K562 (cell line): ENCODE data around the gene CD164. TPM values are rescaled to one million over a fixed set of nuclear protein-coding genes. Genes with fewer than 3 reads are reported as not detected.

Experiments
- CC2D1A ChIP-seq: fragments of 450-650 bp; IDR thresholded peaks from 2 replicates; pipeline ENCODE4 v1.6.1; 2017; ENCODE audit warnings: mild to moderate bottlenecking
- CEBPG ChIP-seq, 3 experiments: fragments of 200-800 bp in 1 of 3; sonication (Bioruptor generic) in 1 of 3; sonication (generic) in 1 of 3; formaldehyde crosslinking in 1 of 3; IDR thresholded peaks in 2 of 3; conservative IDR thresholded peaks in 1 of 3; 2 replicates each; pipeline versions ENCODE4 v1.6.1 to v1.8.0; 2016 to 2022; ENCODE audit warnings: missing compliant biosample characterization in 2 of 3, missing genetic modification characterization in 2 of 3, mild to moderate bottlenecking in 1 of 3, missing genetic modification reagents in 1 of 3
- COPS2 ChIP-seq: fragments of 450-650 bp; conservative IDR thresholded peaks from 2 replicates; pipeline ENCODE4 v1.6.1; 2016; ENCODE audit warnings: mild to moderate bottlenecking, moderate library complexity
- DMBX1 ChIP-seq: fragments of 250-450 bp; sonication (Bioruptor Pico); IDR thresholded peaks from 2 replicates; pipeline ENCODE4 v1.8.0; 2022; ENCODE audit warnings: inconsistent platforms, mild to moderate bottlenecking, moderate library complexity, borderline replicate concordance
- FOXP1 ChIP-seq: sonication (generic); formaldehyde crosslinking; IDR thresholded peaks from 2 replicates; pipeline ENCODE4 v1.8.0; 2022; ENCODE audit warnings: mild to moderate bottlenecking, missing genetic modification reagents
- HDAC8 ChIP-seq: fragments of 450-650 bp; IDR thresholded peaks from 2 replicates; pipeline ENCODE4 v1.6.1; 2016; ENCODE audit warnings: mild to moderate bottlenecking, missing genetic modification characterization, moderate library complexity, missing compliant biosample characterization
- HNRNPL ChIP-seq: fragments of 200-400 bp; formaldehyde crosslinking; IDR thresholded peaks from 2 replicates; pipeline ENCODE4 v1.6.1; 2017; ENCODE audit warnings: low read depth, mild to moderate bottlenecking, low read length
- MAZ ChIP-seq, 2 experiments: fragments of 450-650 bp in 1 of 2; sonication (generic) in 1 of 2; formaldehyde crosslinking; IDR thresholded peaks in 1 of 2; conservative IDR thresholded peaks in 1 of 2; 2 replicates each; pipeline versions ENCODE4 v1.4.0 to v1.5.0; 2020; ENCODE audit warnings: mild to moderate bottlenecking in 1 of 2, missing genetic modification reagents in 1 of 2
- MECOM ChIP-seq: fragments of 250-450 bp; sonication (Bioruptor Pico); IDR thresholded peaks from 2 replicates; pipeline ENCODE4 v1.8.0; 2022; ENCODE audit warnings: inconsistent platforms
- NFIC ChIP-seq: fragments of 450-650 bp; IDR thresholded peaks from 2 replicates; pipeline ENCODE4 v1.6.1; 2017; ENCODE audit warnings: mild to moderate bottlenecking, inconsistent platforms
- NKRF ChIP-seq: fragments of 450-650 bp; IDR thresholded peaks from 2 replicates; pipeline ENCODE4 v1.6.1; 2016; ENCODE audit warnings: borderline replicate concordance
- NONO ChIP-seq, 2 experiments: fragments of 200-400 bp in 1 of 2; fragments of 450-650 bp in 1 of 2; formaldehyde crosslinking in 1 of 2; IDR thresholded peaks; 2 replicates each; pipeline ENCODE4 v1.6.1; 2017; ENCODE audit warnings: low read depth in 2 of 2, mild to moderate bottlenecking in 2 of 2, moderate library complexity in 2 of 2, low read length in 1 of 2
- PATZ1 ChIP-seq: fragments of 250-450 bp; sonication (Bioruptor Pico); IDR thresholded peaks from 2 replicates; pipeline ENCODE4 v1.5.0; 2020; ENCODE audit warnings: mild to moderate bottlenecking, borderline replicate concordance
- POLR2A ChIP-seq: fragments of 450-650 bp; conservative IDR thresholded peaks from 2 replicates; pipeline ENCODE4 v1.6.1; 2016
- RFX7 ChIP-seq: fragments of 250-450 bp; sonication (Bioruptor Pico); IDR thresholded peaks from 2 replicates; pipeline ENCODE4 v1.5.1; 2021; ENCODE audit warnings: mild to moderate bottlenecking
- SIN3A ChIP-seq, 2 experiments: fragments of 150-350 bp in 1 of 2; IDR thresholded peaks; 2 replicates each; pipeline ENCODE4 v1.6.1; 2011 to 2016; ENCODE audit warnings: borderline replicate concordance in 2 of 2, low read depth in 2 of 2, low read length in 2 of 2, mild to moderate bottlenecking in 2 of 2, moderate library complexity in 2 of 2; ENCODE audit not compliant: control insufficient read depth in 1 of 2
- TEAD2 ChIP-seq: fragments of 450-650 bp; IDR thresholded peaks from 2 replicates; pipeline ENCODE4 v1.6.1; 2016; ENCODE audit warnings: missing genetic modification characterization, control low read depth, missing compliant biosample characterization
- ZBED1 ChIP-seq: IDR thresholded peaks from 2 replicates; pipeline ENCODE4 v1.6.1; 2014
- ZC3H4 ChIP-seq: sonication (generic); formaldehyde crosslinking; IDR thresholded peaks from 2 replicates; pipeline ENCODE4 v1.9.0; 2021; ENCODE audit warnings: missing genetic modification reagents, borderline replicate concordance
- ZKSCAN3 ChIP-seq: fragments of 250-450 bp; sonication (Bioruptor Pico); IDR thresholded peaks from 2 replicates; pipeline ENCODE4 v1.4.0; 2020
- ZKSCAN8 ChIP-seq: fragments of 200-800 bp; sonication (Bioruptor generic); IDR thresholded peaks from 2 replicates; pipeline ENCODE4 v1.6.1; 2016; ENCODE audit warnings: missing genetic modification characterization, missing compliant biosample characterization
- ZNF23 ChIP-seq: fragments of 250-450 bp; sonication (Bioruptor Pico); IDR thresholded peaks from 2 replicates; pipeline ENCODE4 v1.4.0; 2020; ENCODE audit warnings: mild to moderate bottlenecking
- ZNF511 ChIP-seq: sonication (generic); formaldehyde crosslinking; IDR thresholded peaks from 2 replicates; pipeline ENCODE4 v1.8.0; 2022; ENCODE audit warnings: mild to moderate bottlenecking, missing genetic modification reagents
- ZNF561 ChIP-seq: fragments of 450-650 bp; formaldehyde crosslinking; conservative IDR thresholded peaks from 2 replicates; pipeline ENCODE4 v1.4.0; 2020; ENCODE audit warnings: mild to moderate bottlenecking, moderate library complexity
- ZNF764 ChIP-seq: fragments of 250-450 bp; sonication (Bioruptor Pico); IDR thresholded peaks from 2 replicates; pipeline ENCODE4 v1.4.0; 2020; ENCODE audit warnings: low read depth, mild to moderate bottlenecking, moderate library complexity
- polyA plus RNA-seq, 8 experiments: library from polyadenylated mRNA; depleted of rRNA in 4 of 8; stranded (reverse) in 5 of 8; unstranded in 3 of 8; fragments of >200 nt; fragmentation: Nextera tagmentation in 2 of 8; fragmentation: Illumina TruSeq in 1 of 8; extraction: Ambion mirVana in 2 of 8; extraction: Trizol in 1 of 8; gene quantifications; 2 replicates each; pipeline versions ENCODE4 v1.2.1 to v1.2.3, GENCODE V29; 2011 to 2014; ENCODE audit warnings: inconsistent platforms in 1 of 8, missing spikeins in 1 of 8
- total RNA-seq, 7 experiments: library from RNA; depleted of rRNA in 6 of 7; stranded (reverse); fragments of >200 nt in 6 of 7; fragmentation: Illumina TruSeq in 2 of 7; extraction: Trizol in 2 of 7; gene quantifications; 2 replicates each; pipeline versions ENCODE4 v1.2.1 to v1.2.3, GENCODE V29; 2011 to 2021; ENCODE audit warnings: low replicate concordance in 1 of 7

The CD164 gene
- total and polyA plus RNA-seq, 9 of the 15 experiments (the other 6 are each of a cell fraction or from before 2014, with no cell fraction given) = 79.5 to 317 (median 165) TPM

DNA sequence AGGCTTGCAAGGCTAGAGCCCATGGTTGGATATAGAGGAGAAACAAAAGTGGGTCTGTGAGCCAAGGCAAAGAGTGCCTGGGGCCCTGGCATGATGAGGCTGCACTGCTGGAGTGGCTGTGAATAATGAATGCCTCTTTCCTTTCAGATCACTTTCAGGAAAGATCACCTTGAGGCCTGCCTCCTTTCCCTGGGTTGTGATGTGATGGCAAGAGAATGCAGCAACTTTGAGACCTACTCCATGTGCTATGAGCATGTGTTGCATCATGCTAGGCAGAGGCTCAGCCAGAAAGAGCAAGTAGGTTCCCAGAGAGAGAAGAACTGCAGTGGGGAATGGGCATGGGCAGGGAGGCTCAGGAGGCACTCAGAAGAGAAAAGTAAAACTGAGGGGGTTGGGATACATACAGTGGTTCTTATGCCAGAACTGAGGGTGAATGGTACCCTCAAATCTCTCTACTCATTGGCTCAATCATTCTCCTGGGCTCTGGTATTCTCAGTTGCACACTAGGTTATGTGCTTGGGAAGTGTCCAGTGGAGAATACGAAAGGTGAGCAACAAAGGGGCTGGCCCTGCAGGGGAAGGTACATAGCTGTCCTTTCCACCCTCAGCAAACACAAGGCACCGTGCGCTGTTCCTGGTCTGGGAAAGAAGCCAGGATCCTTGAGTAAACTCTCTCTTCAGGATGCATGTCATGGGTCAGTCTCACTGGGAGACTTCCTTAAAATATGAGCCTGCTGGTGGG lies 45.9 kb downstream of the CD164 start (continued):
- TF ChIP-seq HNRNPL (no peak), CC2D1A (no peak), HDAC8 (tag) (no peak), DMBX1 (CRISPR knock-in tag) (peak; percentile 93), ZKSCAN3 (no peak), NFIC (no peak), CEBPG (CRISPR knock-in tag; IDR thresholded peaks at IDR 0.05) (peak; percentile 94), CEBPG (tag; conservative IDR thresholded peaks at IDR 0.05 in 1 of 2, IDR thresholded peaks at IDR 0.05 in 1 of 2) (peak; percentile 94 to 96), ZBED1 (no peak), ZNF561 (CRISPR knock-in tag) (no peak), SIN3A (IDR thresholded peaks at IDR 0.05; ENCODE audit: borderline replicate concordance in 2 of 2, control insufficient read depth in 1 of 2, low read depth in 2 of 2, low read length in 2 of 2) (no peak), FOXP1 (CRISPR knock-in tag) (no peak), NONO (IDR thresholded peaks at IDR 0.05; ENCODE audit: low read depth in 2 of 2, low read length in 1 of 2) (no peak), RFX7 (CRISPR knock-in tag) (no peak), ZKSCAN8 (CRISPR knock-in tag) (no peak; the same call in 1 of the 2 replicates), POLR2A (no peak), ZC3H4 (no peak), ZNF23 (CRISPR knock-in tag) (no peak), TEAD2 (tag) (no peak), MAZ (CRISPR knock-in tag; conservative IDR thresholded peaks at IDR 0.05 in 1 of 2, IDR thresholded peaks at IDR 0.05 in 1 of 2) (no peak), ZNF511 (no peak), COPS2 (no peak), NKRF (no peak), PATZ1 (no peak), MECOM (CRISPR knock-in tag) (peak; percentile 64; the same call in 1 of the 2 replicates), ZNF764 (CRISPR knock-in tag) (no peak)
